Parietal lobe (tissue), 1 donor: ENCODE measurements around the gene MAGEA1. TPM values are rescaled to one million over a fixed set of nuclear protein-coding genes. Genes with fewer than 3 reads are reported as not detected.

Source experiments
- total RNA-seq: library from RNA; depleted of rRNA; stranded (reverse); fragments of >200 nt; gene quantifications from one replicate; pipeline ENCODE4 v1.2.3, GENCODE V29; 2014

Gene MAGEA1, protein sequence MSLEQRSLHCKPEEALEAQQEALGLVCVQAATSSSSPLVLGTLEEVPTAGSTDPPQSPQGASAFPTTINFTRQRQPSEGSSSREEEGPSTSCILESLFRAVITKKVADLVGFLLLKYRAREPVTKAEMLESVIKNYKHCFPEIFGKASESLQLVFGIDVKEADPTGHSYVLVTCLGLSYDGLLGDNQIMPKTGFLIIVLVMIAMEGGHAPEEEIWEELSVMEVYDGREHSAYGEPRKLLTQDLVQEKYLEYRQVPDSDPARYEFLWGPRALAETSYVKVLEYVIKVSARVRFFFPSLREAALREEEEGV
- total RNA-seq = not detected

DNA sequence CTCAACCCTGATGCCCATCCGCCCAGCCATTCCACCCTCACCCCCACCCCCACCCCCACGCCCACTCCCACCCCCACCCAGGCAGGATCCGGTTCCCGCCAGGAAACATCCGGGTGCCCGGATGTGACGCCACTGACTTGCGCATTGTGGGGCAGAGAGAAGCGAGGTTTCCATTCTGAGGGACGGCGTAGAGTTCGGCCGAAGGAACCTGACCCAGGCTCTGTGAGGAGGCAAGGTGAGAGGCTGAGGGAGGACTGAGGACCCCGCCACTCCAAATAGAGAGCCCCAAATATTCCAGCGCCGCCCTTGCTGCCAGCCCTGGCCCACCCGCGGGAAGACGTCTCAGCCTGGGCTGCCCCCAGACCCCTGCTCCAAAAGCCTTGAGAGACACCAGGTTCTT, at the start of gene MAGEA1:
MAGEA1 (plus strand) TSS at position 154 of the 400 bp plus-strand sequence. CDS start 3,106 bp downstream, outside the sequence.

Other genes with a start within 250 kb of the MAGEA1 start
- gene PNMA5, start 185.2 kb upstream of the MAGEA1 start, total RNA-seq = 2.8 TPM
- 15.0 TPM for gene PNMA3, start 122.8 kb upstream of the MAGEA1 start, total RNA-seq
- 14.4 TPM for gene PNMA6A, start 106.8 kb upstream of the MAGEA1 start, total RNA-seq
- not detected for gene PNMA6F, start 142.5 kb downstream of the MAGEA1 start, total RNA-seq
- 13.8 TPM for gene ZNF275, start 154.9 kb downstream of the MAGEA1 start, total RNA-seq
- not detected for gene PNMA6E, start 222.1 kb downstream of the MAGEA1 start, total RNA-seq
- gene ZFP92, start 232.2 kb downstream of the MAGEA1 start, total RNA-seq = 1.9 TPM